PC-3 (cell line): ENCODE measurements around the gene ELF2.

Experiments
- CTCF ChIP-seq: fragments of 300-600 bp; sonication (generic); conservative IDR thresholded peaks from 2 replicates; pipeline ENCODE4 v1.5.1; 2017; ENCODE audit warnings: antibody characterized with exemption, low read depth, mild to moderate bottlenecking, low read length
- EZH2 ChIP-seq: fragments of 300-600 bp; sonication (generic); IDR thresholded peaks from one replicate; pipeline ENCODE4 v1.6.1; 2017; ENCODE audit warnings: antibody characterized with exemption, mild to moderate bottlenecking, low read length; ENCODE audit not compliant: unreplicated experiment

- TF ChIP-seq CTCF (no peak), EZH2 (no peak)
These were observed 161.0 kb downstream of the ELF2 start for GRCh38 chr4:139015948-139016471.
